K562 (cell line): ENCODE measurements around the gene NUCB2. TPM values are rescaled to one million over a fixed set of nuclear protein-coding genes. Genes with fewer than 3 reads are reported as not detected.

Source experiments
- BCL6 ChIP-seq: fragments of 250-450 bp; sonication (Bioruptor Pico); IDR thresholded peaks from 2 replicates; pipeline ENCODE4 v1.4.0; 2020
- BRF1 ChIP-seq: IDR thresholded peaks from 3 replicates; pipeline ENCODE4 v1.6.1; 2011; ENCODE audit warnings: borderline replicate concordance, mild to moderate bottlenecking; ENCODE audit not compliant: insufficient read length; ENCODE audit errors: extremely low read depth
- EP400 ChIP-seq: fragments of 450-650 bp; IDR thresholded peaks from 2 replicates; pipeline ENCODE4 v1.6.1; 2017; ENCODE audit warnings: antibody characterized with exemption, mild to moderate bottlenecking, moderate library complexity
- HOXB6 ChIP-seq: fragments of 250-450 bp; sonication (Bioruptor Pico); IDR thresholded peaks from 2 replicates; pipeline ENCODE4 v1.5.1; 2022; ENCODE audit warnings: mild to moderate bottlenecking, borderline replicate concordance
- JUND ChIP-seq, 2 experiments: IDR thresholded peaks; 2 replicates in 1 of 2; 3 replicates in 1 of 2; pipeline ENCODE4 v1.6.1; 2011; ENCODE audit warnings: borderline replicate concordance in 2 of 2, low read depth in 2 of 2, low read length in 2 of 2, improper control_type of control experiment in 1 of 2, missing biosample characterization in 1 of 2, missing genetic modification characterization in 1 of 2, missing genetic modification reagents in 1 of 2
- MTA3 ChIP-seq: fragments of 450-650 bp; formaldehyde crosslinking; IDR thresholded peaks from 2 replicates; pipeline ENCODE4 v1.6.1; 2017; ENCODE audit warnings: mild to moderate bottlenecking, borderline replicate concordance
- NFXL1 ChIP-seq: fragments of 450-650 bp; formaldehyde crosslinking; IDR thresholded peaks from 2 replicates; pipeline ENCODE4 v1.4.0; 2021; ENCODE audit warnings: mild to moderate bottlenecking
- NR2C1 ChIP-seq, 2 experiments: fragments of 450-650 bp; IDR thresholded peaks; 2 replicates each; pipeline ENCODE4 v1.6.1; 2017; ENCODE audit warnings: mild to moderate bottlenecking in 2 of 2, antibody characterized with exemption in 1 of 2, inconsistent platforms in 1 of 2, missing compliant biosample characterization in 1 of 2, missing genetic modification characterization in 1 of 2
- PML ChIP-seq: IDR thresholded peaks from 2 replicates; pipeline ENCODE4 v1.6.1; 2012; ENCODE audit warnings: low read length, inconsistent platforms
- RBFOX2 ChIP-seq: fragments of 200-400 bp; formaldehyde crosslinking; IDR thresholded peaks from 2 replicates; pipeline ENCODE4 v1.6.1; 2017; ENCODE audit warnings: low read depth, mild to moderate bottlenecking, low read length, moderate library complexity
- SAFB ChIP-seq: fragments of 200-400 bp; formaldehyde crosslinking; IDR thresholded peaks from 2 replicates; pipeline ENCODE4 v1.6.1; 2017; ENCODE audit warnings: low read depth, low read length, borderline replicate concordance
- SMARCA5 ChIP-seq: fragments of 450-650 bp; IDR thresholded peaks from 2 replicates; pipeline ENCODE4 v1.6.1; 2016
- TSC22D4 ChIP-seq: fragments of 450-650 bp; IDR thresholded peaks from 2 replicates; pipeline ENCODE4 v1.6.1; 2016; ENCODE audit warnings: missing genetic modification characterization, missing biosample characterization, control low read depth
- XRCC4 ChIP-seq: IDR thresholded peaks from one replicate; pipeline ENCODE4 v1.6.1; 2011; ENCODE audit not compliant: insufficient read depth, insufficient read length; ENCODE audit errors: extremely low read depth
- ZNF224 ChIP-seq: sonication (generic); formaldehyde crosslinking; IDR thresholded peaks from 2 replicates; pipeline ENCODE4 v1.8.0; 2022; ENCODE audit warnings: mild to moderate bottlenecking, missing genetic modification reagents
- ZNF584 ChIP-seq: fragments of 200-800 bp; sonication (Bioruptor generic); IDR thresholded peaks from 2 replicates; pipeline ENCODE4 v1.6.1; 2016; ENCODE audit warnings: low read depth, mild to moderate bottlenecking, missing genetic modification characterization, missing compliant biosample characterization
- ZNF589 ChIP-seq: fragments of 200-800 bp; sonication (Bioruptor generic); IDR thresholded peaks from 2 replicates; pipeline ENCODE4 v1.6.1; 2016; ENCODE audit warnings: low read depth, missing genetic modification characterization, missing compliant biosample characterization
- ZNF75A ChIP-seq: fragments of 450-650 bp; formaldehyde crosslinking; IDR thresholded peaks from 2 replicates; pipeline ENCODE4 v1.4.0; 2020; ENCODE audit warnings: mild to moderate bottlenecking
- ZSCAN29 ChIP-seq: fragments of 450-650 bp; IDR thresholded peaks from 2 replicates; pipeline ENCODE4 v1.6.1; 2017
- polyA plus RNA-seq, 8 experiments: library from polyadenylated mRNA; depleted of rRNA in 4 of 8; stranded (reverse) in 5 of 8; unstranded in 3 of 8; fragments of >200 nt; fragmentation: Nextera tagmentation in 2 of 8; fragmentation: Illumina TruSeq in 1 of 8; extraction: Ambion mirVana in 2 of 8; extraction: Trizol in 1 of 8; gene quantifications; 2 replicates each; pipeline versions ENCODE4 v1.2.1 to v1.2.3, GENCODE V29; 2011 to 2014; ENCODE audit warnings: inconsistent platforms in 1 of 8, missing spikeins in 1 of 8
- total RNA-seq, 7 experiments: library from RNA; depleted of rRNA in 6 of 7; stranded (reverse); fragments of >200 nt in 6 of 7; fragmentation: Illumina TruSeq in 2 of 7; extraction: Trizol in 2 of 7; gene quantifications; 2 replicates each; pipeline versions ENCODE4 v1.2.1 to v1.2.3, GENCODE V29; 2011 to 2021; ENCODE audit warnings: low replicate concordance in 1 of 7
- TF ChIP-seq, protein P1 (sequence below), 2 experiments: fragments of 450-650 bp in 1 of 2; sonication (generic) in 1 of 2; formaldehyde crosslinking in 1 of 2; IDR thresholded peaks in 1 of 2; conservative IDR thresholded peaks in 1 of 2; 2 replicates each; pipeline versions ENCODE4 v1.6.1 to v1.8.1; 2016 to 2023; ENCODE audit warnings: mild to moderate bottlenecking in 2 of 2, moderate library complexity in 2 of 2, inconsistent platforms in 1 of 2, missing genetic modification reagents in 1 of 2
- TF ChIP-seq, protein P2 (sequence below): fragments of 450-650 bp; IDR thresholded peaks from 2 replicates; pipeline ENCODE4 v1.7.1; 2018; ENCODE audit warnings: mild to moderate bottlenecking, low read depth; ENCODE audit not compliant: partially characterized antibody
- TF ChIP-seq, protein P3 (sequence below), 2 experiments: fragments of 450-650 bp; conservative IDR thresholded peaks; 2 replicates each; pipeline ENCODE4 v1.6.1; 2017; ENCODE audit warnings: mild to moderate bottlenecking in 2 of 2, moderate library complexity in 2 of 2

NUCB2 gene
- total and polyA plus RNA-seq, 9 of the 15 experiments (the other 6 are each of a cell fraction or from before 2014, with no cell fraction given) = 54.0 to 108 (median 84.6) TPM

DNA sequence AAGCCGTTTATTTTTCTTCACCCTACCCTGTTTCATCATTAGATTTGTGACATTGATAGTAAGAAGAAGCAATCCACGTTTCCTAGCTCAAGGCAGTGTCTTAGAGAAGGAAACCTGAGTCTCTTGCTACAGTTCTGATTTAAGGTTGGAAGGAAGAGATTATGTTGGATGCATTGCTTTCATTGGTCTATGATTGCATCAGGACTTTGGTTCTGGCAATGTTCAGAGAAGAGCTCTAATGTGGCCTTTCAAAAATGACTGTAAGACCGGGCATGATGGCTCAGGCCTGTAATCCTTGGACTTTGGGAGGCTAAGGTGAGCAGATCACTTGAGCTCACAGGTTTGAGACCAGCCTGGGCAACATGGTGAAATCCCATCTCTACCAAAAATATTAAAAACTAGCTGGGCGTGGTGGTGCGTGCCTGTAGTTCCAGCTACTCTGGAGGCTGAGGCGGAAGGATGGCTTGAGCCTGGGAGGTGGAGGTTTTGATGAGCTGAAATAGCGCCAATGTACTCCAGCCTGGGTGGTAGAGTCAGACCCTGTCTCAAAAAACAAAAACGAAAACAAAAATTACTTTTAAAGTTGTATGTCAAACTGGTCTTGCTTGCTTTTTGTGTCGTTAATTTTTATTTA, 4.1 kb downstream of the NUCB2 start (continued):
- TF ChIP-seq, protein P1, sequence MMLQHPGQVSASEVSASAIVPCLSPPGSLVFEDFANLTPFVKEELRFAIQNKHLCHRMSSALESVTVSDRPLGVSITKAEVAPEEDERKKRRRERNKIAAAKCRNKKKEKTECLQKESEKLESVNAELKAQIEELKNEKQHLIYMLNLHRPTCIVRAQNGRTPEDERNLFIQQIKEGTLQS (IDR thresholded peaks at IDR 0.05) = peak; percentile 77; the same call in 1 of the 2 replicates
- TF ChIP-seq, protein P1 (CRISPR knock-in tag; conservative IDR thresholded peaks at IDR 0.05) = no peak
- TF ChIP-seq, protein P2, sequence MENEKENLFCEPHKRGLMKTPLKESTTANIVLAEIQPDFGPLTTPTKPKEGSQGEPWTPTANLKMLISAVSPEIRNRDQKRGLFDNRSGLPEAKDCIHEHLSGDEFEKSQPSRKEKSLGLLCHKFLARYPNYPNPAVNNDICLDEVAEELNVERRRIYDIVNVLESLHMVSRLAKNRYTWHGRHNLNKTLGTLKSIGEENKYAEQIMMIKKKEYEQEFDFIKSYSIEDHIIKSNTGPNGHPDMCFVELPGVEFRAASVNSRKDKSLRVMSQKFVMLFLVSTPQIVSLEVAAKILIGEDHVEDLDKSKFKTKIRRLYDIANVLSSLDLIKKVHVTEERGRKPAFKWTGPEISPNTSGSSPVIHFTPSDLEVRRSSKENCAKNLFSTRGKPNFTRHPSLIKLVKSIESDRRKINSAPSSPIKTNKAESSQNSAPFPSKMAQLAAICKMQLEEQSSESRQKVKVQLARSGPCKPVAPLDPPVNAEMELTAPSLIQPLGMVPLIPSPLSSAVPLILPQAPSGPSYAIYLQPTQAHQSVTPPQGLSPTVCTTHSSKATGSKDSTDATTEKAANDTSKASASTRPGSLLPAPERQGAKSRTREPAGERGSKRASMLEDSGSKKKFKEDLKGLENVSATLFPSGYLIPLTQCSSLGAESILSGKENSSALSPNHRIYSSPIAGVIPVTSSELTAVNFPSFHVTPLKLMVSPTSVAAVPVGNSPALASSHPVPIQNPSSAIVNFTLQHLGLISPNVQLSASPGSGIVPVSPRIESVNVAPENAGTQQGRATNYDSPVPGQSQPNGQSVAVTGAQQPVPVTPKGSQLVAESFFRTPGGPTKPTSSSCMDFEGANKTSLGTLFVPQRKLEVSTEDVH = no peak
- TF ChIP-seq, protein P3, sequence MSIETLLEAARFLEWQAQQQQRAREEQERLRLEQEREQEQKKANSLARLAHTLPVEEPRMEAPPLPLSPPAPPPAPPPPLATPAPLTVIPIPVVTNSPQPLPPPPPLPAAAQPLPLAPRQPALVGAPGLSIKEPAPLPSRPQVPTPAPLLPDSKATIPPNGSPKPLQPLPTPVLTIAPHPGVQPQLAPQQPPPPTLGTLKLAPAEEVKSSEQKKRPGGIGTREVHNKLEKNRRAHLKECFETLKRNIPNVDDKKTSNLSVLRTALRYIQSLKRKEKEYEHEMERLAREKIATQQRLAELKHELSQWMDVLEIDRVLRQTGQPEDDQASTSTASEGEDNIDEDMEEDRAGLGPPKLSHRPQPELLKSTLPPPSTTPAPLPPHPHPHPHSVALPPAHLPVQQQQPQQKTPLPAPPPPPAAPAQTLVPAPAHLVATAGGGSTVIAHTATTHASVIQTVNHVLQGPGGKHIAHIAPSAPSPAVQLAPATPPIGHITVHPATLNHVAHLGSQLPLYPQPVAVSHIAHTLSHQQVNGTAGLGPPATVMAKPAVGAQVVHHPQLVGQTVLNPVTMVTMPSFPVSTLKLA (conservative IDR thresholded peaks at IDR 0.05) = no peak
- TF ChIP-seq ZNF75A (CRISPR knock-in tag) (no peak), NR2C1 (IDR thresholded peaks at IDR 0.05) (no peak), NR2C1 (tag; IDR thresholded peaks at IDR 0.05) (peak; percentile 36; the same call in 1 of the 2 replicates), XRCC4 (no peak), ZSCAN29 (no peak), EP400 (peak; percentile 34; the same call in 1 of the 2 replicates), BCL6 (CRISPR knock-in tag) (no peak), ZNF589 (CRISPR knock-in tag) (peak; percentile 91), NFXL1 (CRISPR knock-in tag) (no peak), SAFB (no peak), HOXB6 (CRISPR knock-in tag) (no peak), ZNF224 (CRISPR knock-in tag) (no peak), JUND (IDR thresholded peaks at IDR 0.05; ENCODE audit: borderline replicate concordance, low read depth, low read length) (0 out of 2 replicates have a peak, but pooled peaks have one; percentile 4), JUND (tag; IDR thresholded peaks at IDR 0.05; ENCODE audit: borderline replicate concordance, low read depth, low read length) (no peak), MTA3 (no peak), SMARCA5 (no peak), ZNF584 (peak; percentile 95), RBFOX2 (peak; percentile 41; the same call in 1 of the 2 replicates), TSC22D4 (tag) (no peak), BRF1 (no peak), PML (no peak)
